HFFc6 (cell line): ENCODE results near the gene IDH1. TPM values are rescaled to one million over a fixed set of nuclear protein-coding genes. Genes with fewer than 3 reads are reported as not detected.

Experiments used
- DNase-seq: peaks from one replicate; pipeline ENCODE4 v3.0.0-alpha.2; 2018
- H3K27ac Mint-ChIP-seq: 2 replicates; pipeline ENCODE4 v1.8.0; 2020; ENCODE audit warnings: mild to moderate bottlenecking, mixed read lengths
- H3K27me3 Mint-ChIP-seq: 2 replicates; pipeline ENCODE4 v1.8.0; 2021; ENCODE audit warnings: mild to moderate bottlenecking, moderate library complexity, mixed read lengths; ENCODE audit not compliant: insufficient read depth
- H3K36me3 Mint-ChIP-seq: 2 replicates; pipeline ENCODE4 v1.8.0; 2021; ENCODE audit warnings: low read depth, mixed read lengths
- H3K4me1 Mint-ChIP-seq: 2 replicates; pipeline ENCODE4 v1.8.0; 2020; ENCODE audit warnings: low read depth, mixed read lengths
- H3K4me3 Mint-ChIP-seq: 2 replicates; pipeline ENCODE4 v1.8.0; 2020; ENCODE audit warnings: mild to moderate bottlenecking, moderate library complexity, mixed read lengths
- H3K9me3 Mint-ChIP-seq: 2 replicates; pipeline ENCODE4 v1.8.0; 2020; ENCODE audit warnings: mild to moderate bottlenecking, mixed read lengths
- CTCF ChIP-seq: fragments of 200-600 bp; sonication (generic); IDR thresholded peaks from 2 replicates; pipeline ENCODE4 v1.5.0; 2021; ENCODE audit warnings: antibody characterized with exemption, mild to moderate bottlenecking
- total RNA-seq, 6 experiments: library from RNA; stranded (reverse); fragmentation: NEBNext Ultra II Directional; extraction: Animal tissue kit (Norgen Biotek cat#: 25700); gene quantifications; 2 replicates in 1 of 6; 3 replicates in 5 of 6; pipeline ENCODE4 v1.2.3, GENCODE V29; 2021

Gene IDH1
- total RNA-seq, 6 experiments from 2014 or later, result 42.7 to 61.7 (median 58.4) TPM

- Mint-ChIP-seq H3K36me3 (no peaks in the 10 kb centered on the region), H3K27ac (no peak overlapping the region), H3K4me1 (no peaks in the 10 kb centered on the region), H3K9me3 (no peaks in the 10 kb centered on the region), H3K27me3 (peaks cover 8% of the 10 kb centered on the region), H3K4me3 (no peak overlapping the region)
- no peak for DNase-seq
- TF ChIP-seq CTCF, result no peak
Measured at GRCh38 chr2:208208335-208209085, 46.4 kb downstream of the IDH1 start.

- peaks cover 6% of the 10 kb centered on the region for H3K27me3 Mint-ChIP-seq
- H3K4me1 Mint-ChIP-seq, result no peaks in the 10 kb centered on the region
- H3K4me3 Mint-ChIP-seq, result no peak overlapping the region
- H3K9me3 Mint-ChIP-seq, result no peaks in the 10 kb centered on the region
- no peak for TF ChIP-seq CTCF
- DNase-seq, result no peak
- no peaks in the 10 kb centered on the region for H3K36me3 Mint-ChIP-seq
- H3K27ac Mint-ChIP-seq, result no peak overlapping the region
Measured at GRCh38 chr2:208207769-208208168, 47.1 kb downstream of the IDH1 start.

GRCh38 chr2:208204166-208204565, 50.7 kb downstream of the IDH1 start:
- H3K36me3 Mint-ChIP-seq, result no peaks in the 10 kb centered on the region
- H3K4me1 Mint-ChIP-seq, result no peaks in the 10 kb centered on the region
- DNase-seq, result no peak
- no peak overlapping the region for H3K27ac Mint-ChIP-seq
- no peak overlapping the region for H3K4me3 Mint-ChIP-seq
- peaks cover 15% of the 10 kb centered on the region for H3K27me3 Mint-ChIP-seq
- no peak for TF ChIP-seq CTCF
- H3K9me3 Mint-ChIP-seq, result no peaks in the 10 kb centered on the region

- no peak for TF ChIP-seq CTCF
- no peaks in the 10 kb centered on the region for H3K9me3 Mint-ChIP-seq
- no peak overlapping the region for H3K27ac Mint-ChIP-seq
- peaks cover 13% of the 10 kb centered on the region for H3K27me3 Mint-ChIP-seq
- DNase-seq, result no peak
- H3K4me3 Mint-ChIP-seq, result peak overlapping the region; percentile 12; the same call in 1 of the 2 replicates
- H3K4me1 Mint-ChIP-seq, result peaks cover 26% of the 10 kb centered on the region; the same call in 1 of the 2 replicates
- H3K36me3 Mint-ChIP-seq, result no peaks in the 10 kb centered on the region
Measured at GRCh38 chr2:208195531-208195930, 59.3 kb downstream of the IDH1 start.

- DNase-seq, result no peak
- Mint-ChIP-seq H3K4me1 (peaks cover 26% of the 10 kb centered on the region; the same call in 1 of the 2 replicates), H3K36me3 (no peaks in the 10 kb centered on the region), H3K27ac (no peak overlapping the region), H3K4me3 (peak overlapping the region; percentile 63; the same call in 1 of the 2 replicates), H3K27me3 (peaks cover 3% of the 10 kb centered on the region), H3K9me3 (no peaks in the 10 kb centered on the region)
- TF ChIP-seq CTCF, result no peak
Measured at GRCh38 chr2:208192611-208193236, 62.1 kb downstream of the IDH1 start.
